ENCODE data around the gene PYGM. TPM values are rescaled to one million over a fixed set of nuclear protein-coding genes. Genes with fewer than 3 reads are reported as not detected.
"Not testable (repeated sequence)": the region's sequence is repeated elsewhere in the genome, so short reads cannot be mapped to it uniquely, and the experiment has no call there.

PYGM gene
- total RNA-seq, 1 donor from 2014 or later: 14.3 TPM

- no peak for DNase-seq (ENCODE audit: low spot score)
These were observed 42.6 kb downstream of the PYGM start for GRCh38 chr11:64717268-64717578.

- no peak for DNase-seq (ENCODE audit: low spot score)
These were observed 43.1 kb downstream of the PYGM start for GRCh38 chr11:64716473-64717267.

- no peak for DNase-seq (ENCODE audit: low spot score)
These were observed 43.9 kb downstream of the PYGM start for GRCh38 chr11:64715756-64716472.

GRCh38 chr11:64715110-64715509 is 44.7 kb downstream of the PYGM start:
- no peak for DNase-seq (ENCODE audit: low spot score)

GRCh38 chr11:64714666-64715065 is 45.1 kb downstream of the PYGM start:
- no peak for DNase-seq (ENCODE audit: low spot score)

- DNase-seq (ENCODE audit: low spot score): no peak
These were observed 45.9 kb downstream of the PYGM start for GRCh38 chr11:64713781-64714363.

GRCh38 chr11:64713016-64713707 is 46.6 kb downstream of the PYGM start:
- DNase-seq (ENCODE audit: low spot score): peak; percentile 29

- no peak for DNase-seq (ENCODE audit: low spot score)
These were observed 47.3 kb downstream of the PYGM start for GRCh38 chr11:64712430-64713015.

GRCh38 chr11:64711956-64712362 is 47.8 kb downstream of the PYGM start:
- DNase-seq (ENCODE audit: low spot score): no peak

GRCh38 chr11:64711138-64711955 is 48.4 kb downstream of the PYGM start:
- DNase-seq (ENCODE audit: low spot score): no peak

GRCh38 chr11:64710418-64711137 is 49.2 kb downstream of the PYGM start:
- DNase-seq (ENCODE audit: low spot score): no peak

GRCh38 chr11:64705501-64705900 is 54.3 kb downstream of the PYGM start:
- no peak for DNase-seq (ENCODE audit: low spot score)

- DNase-seq (ENCODE audit: low spot score): no peak
These were observed 56.7 kb downstream of the PYGM start for GRCh38 chr11:64703048-64703447.

- DNase-seq (ENCODE audit: low spot score): not testable (repeated sequence)
These were observed 57.8 kb downstream of the PYGM start for GRCh38 chr11:64701956-64702355.

- DNase-seq (ENCODE audit: low spot score): no peak
These were observed 61.3 kb downstream of the PYGM start for GRCh38 chr11:64698427-64698826.

GRCh38 chr11:64697663-64698375 is 62.0 kb downstream of the PYGM start:
- no peak for DNase-seq (ENCODE audit: low spot score)

Measured in mucosa of gallbladder (tissue), 1 donor.